HepG2 (cell line): ENCODE results near the gene PDZD4. TPM values are rescaled to one million over a fixed set of nuclear protein-coding genes. Genes with fewer than 3 reads are reported as not detected.
A peak's percentile ranks its signal among the peaks of the same experiment; 100 is the strongest.

ENCODE experiments used
- HMGXB3 ChIP-seq: sonication (generic); formaldehyde crosslinking; IDR thresholded peaks from 2 replicates; pipeline ENCODE4 v1.4.0; 2020; ENCODE audit warnings: missing genetic modification reagents, borderline replicate concordance
- MTA1 ChIP-seq: sonication (generic); formaldehyde crosslinking; IDR thresholded peaks from 2 replicates; pipeline ENCODE4 v1.4.0; 2020; ENCODE audit warnings: missing genetic modification reagents, mild to moderate bottlenecking, borderline replicate concordance
- POGK ChIP-seq: sonication (generic); formaldehyde crosslinking; conservative IDR thresholded peaks from 2 replicates; pipeline ENCODE4 v1.8.0; 2022; ENCODE audit warnings: mild to moderate bottlenecking, moderate library complexity, missing genetic modification reagents
- SOX13 ChIP-seq, 3 experiments: fragments of 450-650 bp in 1 of 3; sonication (generic) in 1 of 3; formaldehyde crosslinking in 1 of 3; IDR thresholded peaks in 2 of 3; conservative IDR thresholded peaks in 1 of 3; 2 replicates each; pipeline versions ENCODE4 v1.5.0 to v1.6.1; 2016 to 2020; ENCODE audit warnings: antibody characterized with exemption in 1 of 3, mild to moderate bottlenecking in 1 of 3, missing compliant biosample characterization in 1 of 3, missing genetic modification reagents in 1 of 3, moderate library complexity in 1 of 3
- TBL1XR1 ChIP-seq: fragments of 150-350 bp; IDR thresholded peaks from 2 replicates; pipeline ENCODE4 v1.6.1; 2014; ENCODE audit warnings: borderline replicate concordance, low read length; ENCODE audit not compliant: partially characterized antibody
- TP53 ChIP-seq: sonication (generic); formaldehyde crosslinking; conservative IDR thresholded peaks from 2 replicates; pipeline ENCODE4 v1.4.0; 2020; ENCODE audit warnings: missing genetic modification reagents
- TRAFD1 ChIP-seq: sonication (generic); formaldehyde crosslinking; IDR thresholded peaks from 2 replicates; pipeline ENCODE4 v1.5.1; 2020; ENCODE audit warnings: missing genetic modification reagents, mild to moderate bottlenecking, borderline replicate concordance
- ZFAT ChIP-seq: sonication (generic); formaldehyde crosslinking; conservative IDR thresholded peaks from 2 replicates; pipeline ENCODE4 v1.8.1; 2023; ENCODE audit warnings: missing genetic modification reagents, inconsistent platforms
- ZNF780A ChIP-seq: sonication (generic); formaldehyde crosslinking; IDR thresholded peaks from 2 replicates; pipeline ENCODE4 v1.8.0; 2022; ENCODE audit warnings: mild to moderate bottlenecking, missing genetic modification reagents, moderate library complexity
- polyA plus RNA-seq, 8 experiments: library from polyadenylated mRNA; depleted of rRNA in 3 of 8; stranded (reverse) in 7 of 8; unstranded in 1 of 8; fragments of >200 nt; fragmentation: Illumina TruSeq in 4 of 8; extraction: Trizol in 4 of 8; gene quantifications; 2 replicates each; pipeline versions ENCODE4 v1.2.1 to v1.2.3, GENCODE V29; 2011 to 2016; ENCODE audit warnings: low read depth in 4 of 8, missing spikeins in 1 of 8, mixed read lengths in 1 of 8; ENCODE audit not compliant: insufficient read depth in 1 of 8
- total RNA-seq, 5 experiments: library from RNA; depleted of rRNA; stranded (reverse); fragments of >200 nt; fragmentation: Illumina TruSeq; extraction: Trizol; gene quantifications; 2 replicates each; pipeline ENCODE4 v1.2.3, GENCODE V29; 2016; ENCODE audit warnings: low read depth in 1 of 5
- TF ChIP-seq, protein P1 (sequence below): sonication (generic); formaldehyde crosslinking; IDR thresholded peaks from 2 replicates; pipeline ENCODE4 v1.4.0; 2020; ENCODE audit warnings: missing genetic modification reagents, mild to moderate bottlenecking, borderline replicate concordance

The PDZD4 gene
- total and polyA plus RNA-seq, 2 of the 13 experiments (the other 11 are each of a cell fraction or from before 2014, with no cell fraction given) = not detected

GRCh38 chrX:153794018-153794896 lies 36.1 kb downstream of the PDZD4 start, which contains the start of the genes IDH3G and SSR4 (continued):
- TF ChIP-seq POGK (CRISPR knock-in tag) = 0 out of 2 replicates have a peak, but pooled peaks have one; percentile 38
- TF ChIP-seq TP53 (CRISPR knock-in tag) = no peak
- peak; percentile 53; the same call in 1 of the 2 replicates for TF ChIP-seq ZNF780A
- no peak for TF ChIP-seq MTA1 (CRISPR knock-in tag)
- TF ChIP-seq TRAFD1 (CRISPR knock-in tag) = no peak
- TF ChIP-seq ZFAT = no peak
- TF ChIP-seq HMGXB3 (CRISPR knock-in tag) = no peak
- TF ChIP-seq, protein P1, sequence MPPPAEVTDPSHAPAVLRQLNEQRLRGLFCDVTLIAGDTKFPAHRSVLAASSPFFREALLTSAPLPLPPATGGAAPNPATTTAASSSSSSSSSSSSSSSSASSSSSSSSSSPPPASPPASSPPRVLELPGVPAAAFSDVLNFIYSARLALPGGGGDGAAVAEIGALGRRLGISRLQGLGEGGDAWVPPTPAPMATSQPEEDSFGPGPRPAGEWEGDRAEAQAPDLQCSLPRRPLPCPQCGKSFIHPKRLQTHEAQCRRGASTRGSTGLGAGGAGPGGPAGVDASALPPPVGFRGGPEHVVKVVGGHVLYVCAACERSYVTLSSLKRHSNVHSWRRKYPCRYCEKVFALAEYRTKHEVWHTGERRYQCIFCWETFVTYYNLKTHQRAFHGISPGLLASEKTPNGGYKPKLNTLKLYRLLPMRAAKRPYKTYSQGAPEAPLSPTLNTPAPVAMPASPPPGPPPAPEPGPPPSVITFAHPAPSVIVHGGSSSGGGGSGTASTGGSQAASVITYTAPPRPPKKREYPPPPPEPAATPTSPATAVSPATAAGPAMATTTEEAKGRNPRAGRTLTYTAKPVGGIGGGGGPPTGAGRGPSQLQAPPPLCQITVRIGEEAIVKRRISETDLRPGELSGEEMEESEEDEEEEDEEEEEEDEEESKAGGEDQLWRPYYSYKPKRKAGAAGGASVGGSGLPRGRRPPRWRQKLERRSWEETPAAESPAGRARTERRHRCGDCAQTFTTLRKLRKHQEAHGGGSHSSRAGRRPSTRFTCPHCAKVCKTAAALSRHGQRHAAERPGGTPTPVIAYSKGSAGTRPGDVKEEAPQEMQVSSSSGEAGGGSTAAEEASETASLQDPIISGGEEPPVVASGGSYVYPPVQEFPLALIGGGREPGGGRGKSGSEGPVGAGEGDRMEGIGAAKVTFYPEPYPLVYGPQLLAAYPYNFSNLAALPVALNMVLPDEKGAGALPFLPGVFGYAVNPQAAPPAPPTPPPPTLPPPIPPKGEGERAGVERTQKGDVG (CRISPR knock-in tag) = peak; percentile 32; the same call in 1 of the 2 replicates
- TF ChIP-seq SOX13 (IDR thresholded peaks at IDR 0.05) = no peak
- no peak for TF ChIP-seq SOX13 (CRISPR knock-in tag; conservative IDR thresholded peaks at IDR 0.05 in 1 of 2, IDR thresholded peaks at IDR 0.05 in 1 of 2)
- no peak for TF ChIP-seq TBL1XR1
